K562 (cell line): Measurements from ENCODE around the gene EPHB6. TPM values are rescaled to one million over a fixed set of nuclear protein-coding genes. Genes with fewer than 3 reads are reported as not detected.

Experiments used
- ATAC-seq: fragments of 200-7000 bp; cut with Tn5 transposase; 3 replicates; pipeline ENCODE4 v1.9.1; 2020; ENCODE audit warnings: moderate library complexity
- BruUV-seq: library from RNA; stranded (reverse); fragments of 400-500 nt; replicated peaks from 2 replicates; lab custom pipeline; 2021; lab: Mats Ljungman, UMichigan
- CTCF ChIA-PET: fragments of 300-600 bp; formaldehyde crosslinking; extraction: SDS; loops from one replicate; lab custom pipeline; 2021; ENCODE audit warnings: low intra/inter-chr PET ratio; lab: Yijun Ruan, JAX
- POLR2A ChIA-PET: fragments of 300-600, 350-650 bp; sonication (Branson Sonifier 250); formaldehyde crosslinking; extraction: SDS; loops from one replicate; lab custom pipeline; 2021; ENCODE audit warnings: antibody characterized with exemption, inconsistent platforms; lab: Yijun Ruan, JAX
- DNase-seq, 4 experiments: peaks; one replicate each; pipeline versions ENCODE4 v3.0.0 to v3.0.0-alpha.2; 2011 to 2018; ENCODE audit warnings: low spot score in 3 of 4, mixed read lengths in 3 of 4; ENCODE audit errors: extremely low read depth in 1 of 4
- FAIRE-seq: peaks from 2 replicates; lab custom pipeline; 2011; peaks lifted over from hg19 to GRCh38; lab: Jason Lieb, UNC
- H2AFZ ChIP-seq: 2 replicates; pipeline ENCODE4 v1.6.0; 2011; ENCODE audit warnings: low read depth, low read length, control low read depth, inconsistent platforms
- H3K27ac ChIP-seq: fragments of 200-600 bp; 3 replicates; pipeline ENCODE4 v1.8.0; 2011; ENCODE audit warnings: low read depth, mild to moderate bottlenecking, control low read depth, inconsistent platforms, low read length, moderate library complexity, mixed read lengths; ENCODE audit errors: extremely low read depth
- H3K27me3 ChIP-seq, 2 experiments: fragments of 300-600 bp in 1 of 2; 2 replicates in 1 of 2; 3 replicates in 1 of 2; pipeline versions ENCODE4 v1.6.0 to v1.8.0; 2011; ENCODE audit warnings: inconsistent platforms in 2 of 2, low read length in 2 of 2, mild to moderate bottlenecking in 1 of 2, mixed read lengths in 1 of 2, moderate library complexity in 1 of 2; ENCODE audit not compliant: control insufficient read depth in 2 of 2, insufficient read depth in 2 of 2
- H3K36me3 ChIP-seq: fragments of 300-600 bp; 3 replicates; pipeline ENCODE4 v1.8.0; 2011; ENCODE audit warnings: mild to moderate bottlenecking, low read length, inconsistent platforms; ENCODE audit not compliant: control insufficient read depth, insufficient read depth
- H3K4me1 ChIP-seq, 2 experiments: fragments of 200-600 bp in 1 of 2; replicated peaks in 1 of 2; 2 replicates in 1 of 2; 3 replicates in 1 of 2; pipeline versions ENCODE4 v1.5.1 to v1.8.0; 2011; ENCODE audit warnings: inconsistent platforms in 2 of 2, low read length in 2 of 2, mild to moderate bottlenecking in 1 of 2, mixed read lengths in 1 of 2, moderate library complexity in 1 of 2; ENCODE audit not compliant: control insufficient read depth in 2 of 2, insufficient read depth in 2 of 2
- H3K4me2 ChIP-seq: 2 replicates; pipeline ENCODE4 v1.6.1; 2011; ENCODE audit warnings: low read length, control low read depth, inconsistent platforms, mixed read lengths; ENCODE audit not compliant: insufficient read depth
- H3K4me3 ChIP-seq: fragments of 200-600 bp; sonication (generic), shearing (Covaris generic); 2 replicates; pipeline ENCODE4 v1.5.1; 2016; ENCODE audit warnings: control low read depth, inconsistent platforms
- H3K79me2 ChIP-seq: fragments of 200-600 bp; 3 replicates; pipeline ENCODE4 v1.8.0; 2011; ENCODE audit warnings: low read length, inconsistent platforms; ENCODE audit not compliant: control insufficient read depth, insufficient read depth
- H3K9ac ChIP-seq, 2 experiments: 2 replicates each; pipeline versions ENCODE4 v1.6.0 to v1.6.1; 2011; ENCODE audit warnings: low read depth in 2 of 2, low read length in 2 of 2, control low read depth in 1 of 2, inconsistent platforms in 1 of 2, mild to moderate bottlenecking in 1 of 2, mixed read lengths in 1 of 2; ENCODE audit not compliant: insufficient read depth in 1 of 2
- H3K9me1 ChIP-seq: one replicate; pipeline ENCODE4 v1.6.0; 2011; ENCODE audit warnings: inconsistent platforms, mild to moderate bottlenecking, low read length, moderate library complexity; ENCODE audit not compliant: control insufficient read depth, insufficient read depth
- H3K9me3 ChIP-seq: replicated peaks from 2 replicates; pipeline ENCODE4 v1.5.1; 2011; ENCODE audit warnings: low read depth, low read length, inconsistent platforms; ENCODE audit not compliant: control insufficient read depth, insufficient read depth
- H4K20me1 ChIP-seq: replicated peaks from 2 replicates; pipeline ENCODE4 v1.6.1; 2011; ENCODE audit warnings: low read length, inconsistent platforms, mixed read lengths; ENCODE audit not compliant: control insufficient read depth, insufficient read depth
- ADNP ChIP-seq: fragments of 200-800 bp; sonication (Bioruptor generic); IDR thresholded peaks from 2 replicates; pipeline ENCODE4 v1.6.1; 2016; ENCODE audit warnings: missing genetic modification characterization, missing compliant biosample characterization
- BCOR ChIP-seq: fragments of 450-650 bp; IDR thresholded peaks from 2 replicates; pipeline ENCODE4 v1.6.1; 2016
- KDM1A ChIP-seq, 2 experiments: fragments of 450-650 bp; IDR thresholded peaks; 2 replicates each; pipeline ENCODE4 v1.6.1; 2016; ENCODE audit warnings: mild to moderate bottlenecking in 2 of 2
- PPARD ChIP-seq: fragments of 250-450 bp; sonication (Bioruptor Pico); IDR thresholded peaks from 2 replicates; pipeline ENCODE4 v1.8.0; 2022; ENCODE audit warnings: inconsistent platforms, mild to moderate bottlenecking, moderate library complexity
- RBM25 ChIP-seq: fragments of 200-400 bp; formaldehyde crosslinking; IDR thresholded peaks from 2 replicates; pipeline ENCODE4 v1.6.1; 2018; ENCODE audit warnings: low read length, low read depth, moderate library complexity; ENCODE audit not compliant: severe bottlenecking
- ZFP36 ChIP-seq: fragments of 150-350 bp; IDR thresholded peaks from 2 replicates; pipeline ENCODE4 v1.6.1; 2018; ENCODE audit warnings: low read length, low read depth; ENCODE audit not compliant: partially characterized antibody
- ZNF436 ChIP-seq: fragments of 250-450, 450-650 bp; sonication (Bioruptor Pico); formaldehyde crosslinking; IDR thresholded peaks from 2 replicates; pipeline ENCODE4 v1.7.0; 2020; ENCODE audit warnings: mild to moderate bottlenecking
- ZNF785 ChIP-seq: fragments of 250-450 bp; sonication (Bioruptor Pico); IDR thresholded peaks from 2 replicates; pipeline ENCODE4 v1.4.0; 2020; ENCODE audit warnings: mild to moderate bottlenecking
- ZNF79 ChIP-seq: fragments of 250-450 bp; sonication (Bioruptor Pico); IDR thresholded peaks from 2 replicates; pipeline ENCODE4 v1.4.0; 2020; ENCODE audit warnings: low read depth, mild to moderate bottlenecking, moderate library complexity
- WGBS: fragments of 100-300 bp; shearing (Covaris generic); methylation state at CpG from one replicate; pipeline ENCODE4 v1.1.6; 2016; ENCODE audit warnings: low coverage, mixed read lengths; ENCODE audit not compliant: insufficient coverage; ENCODE audit errors: missing lambda C conversion rate; 5-methylcytosine and 5-hydroxymethylcytosine counted together
- in situ Hi-C: fragments of 300-500 bp; cut with MboI; formaldehyde crosslinking; loops from 4 replicates; pipeline ENCODE4 v1.15.0; 2018; ENCODE audit warnings: inconsistent platforms, mixed read lengths
- intact Hi-C: fragments of 100-400 bp; cut with micrococcal nuclease; formaldehyde crosslinking; loops from 2 replicates; pipeline ENCODE4 v1.14.2; 2022
- polyA plus RNA-seq, 8 experiments: library from polyadenylated mRNA; depleted of rRNA in 4 of 8; stranded (reverse) in 5 of 8; unstranded in 3 of 8; fragments of >200 nt; fragmentation: Nextera tagmentation in 2 of 8; fragmentation: Illumina TruSeq in 1 of 8; extraction: Ambion mirVana in 2 of 8; extraction: Trizol in 1 of 8; gene quantifications; 2 replicates each; pipeline versions ENCODE4 v1.2.1 to v1.2.3, GENCODE V29; 2011 to 2014; ENCODE audit warnings: inconsistent platforms in 1 of 8, missing spikeins in 1 of 8
- total RNA-seq, 7 experiments: library from RNA; depleted of rRNA in 6 of 7; stranded (reverse); fragments of >200 nt in 6 of 7; fragmentation: Illumina TruSeq in 2 of 7; extraction: Trizol in 2 of 7; gene quantifications; 2 replicates each; pipeline versions ENCODE4 v1.2.1 to v1.2.3, GENCODE V29; 2011 to 2021; ENCODE audit warnings: low replicate concordance in 1 of 7
- TF ChIP-seq, protein P1 (sequence below): IDR thresholded peaks from 3 replicates; pipeline ENCODE4 v1.6.1; 2011; ENCODE audit warnings: borderline replicate concordance, mild to moderate bottlenecking, moderate library complexity; ENCODE audit not compliant: insufficient read length; ENCODE audit errors: extremely low read depth

EPHB6 gene
- total and polyA plus RNA-seq, 9 of the 15 experiments (the other 6 are each of a cell fraction or from before 2014, with no cell fraction given) = 1.4 to 123 (median 7.6) TPM

- Histone ChIP-seq H3K27me3 (peaks cover 3 to 62% of the 10 kb centered on the region in 2 experiments; a peak in 4 of 5 replicates), H3K9ac (no peak overlapping the region), H2AFZ (no peak overlapping the region), H3K9me1 (no peaks in the 10 kb centered on the region), H3K4me3 (no peak overlapping the region), H3K79me2 (no peaks in the 10 kb centered on the region), H3K4me1 (peaks cover 0 to 28% of the 10 kb centered on the region in 2 experiments; a peak in 1 of 5 replicates), H3K9me3 (no peaks in the 10 kb centered on the region), H3K27ac (no peak overlapping the region), H4K20me1 (peaks cover 4% of the 10 kb centered on the region; the same call in 1 of the 2 replicates), H3K36me3 (no peaks in the 10 kb centered on the region), H3K4me2 (no peak overlapping the region)
- TF ChIP-seq BCOR (peak; percentile 56), ZNF79 (CRISPR knock-in tag) (no peak)
- ChIA-PET CTCF (no interaction called here), POLR2A (interaction anchor here (0.8 to 1.3 kb wide), 2 partner anchors 18 to 131 kb away, joined by 3 read pairs; no protein-coding TSS in a partner anchor)
- BruUV-seq = no TSS peak
- 6% methylated on average over 2 of the region's 2 CpGs for WGBS
- intact Hi-C loops (no loop called here), in situ Hi-C loops (no loop called here)
- ATAC-seq = no peak
- FAIRE-seq = peak; percentile 64
- DNase-seq = no peak
Observed at GRCh38 chr7:142869434-142869833, 14.6 kb downstream of the EPHB6 start.

DNA sequence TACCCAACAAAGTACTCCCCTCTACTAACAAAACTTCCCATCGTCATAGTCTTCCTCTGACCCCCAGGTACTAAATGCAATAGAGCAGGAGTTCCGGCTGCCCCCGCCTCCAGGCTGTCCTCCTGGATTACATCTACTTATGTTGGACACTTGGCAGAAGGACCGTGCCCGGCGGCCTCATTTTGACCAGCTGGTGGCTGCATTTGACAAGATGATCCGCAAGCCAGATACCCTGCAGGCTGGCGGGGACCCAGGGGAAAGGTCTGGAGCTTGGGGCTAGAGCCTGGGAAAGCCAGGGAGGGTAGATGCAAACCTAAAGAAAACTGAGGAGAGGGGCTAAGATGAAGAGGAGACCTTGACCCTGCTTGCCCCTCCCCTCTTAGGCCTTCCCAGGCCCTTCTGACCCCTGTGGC lies 15.3 kb downstream of the EPHB6 start:
- H3K27ac ChIP-seq = no peak overlapping the region
- in situ Hi-C loops = no loop called here

More for the DNA sequence above, 15.3 kb downstream of the EPHB6 start:
- ATAC-seq (no peak), FAIRE-seq (no peak)
- H3K9me3 ChIP-seq = no peaks in the 10 kb centered on the region
- ChIA-PET CTCF (no interaction called here), POLR2A (interaction anchor here (1.5 kb wide), 1 partner anchor 147 kb away, joined by 3 read pairs; no protein-coding TSS in a partner anchor)
- 41% methylated on average over 8 of the region's 8 CpGs for WGBS
- 0 out of 2 replicates have a peak, but pooled peaks cover 4% of the 10 kb centered on the region for H4K20me1 ChIP-seq
- no peak overlapping the region for H3K4me2 ChIP-seq
- no peaks in the 10 kb centered on the region for H3K79me2 ChIP-seq
- BruUV-seq = no TSS peak
- no peak overlapping the region for H3K9ac ChIP-seq
- H3K27me3 ChIP-seq = peaks cover 2 to 62% of the 10 kb centered on the region in 2 experiments; a peak in 4 of 5 replicates
- peaks cover 0 to 26% of the 10 kb centered on the region in 2 experiments; a peak in 1 of 5 replicates for H3K4me1 ChIP-seq
- H2AFZ ChIP-seq = no peak overlapping the region
- TF ChIP-seq ZNF436 (CRISPR knock-in tag) = peak; percentile 80
- no peak for TF ChIP-seq ZNF785 (CRISPR knock-in tag)
- peak; percentile 93 for TF ChIP-seq RBM25
- no peak for TF ChIP-seq PPARD
- TF ChIP-seq ZFP36 = peak; percentile 99
- peak; percentile 38 to 51; a peak in 3 of 4 replicates for TF ChIP-seq KDM1A (IDR thresholded peaks at IDR 0.05)
- 0 out of 2 replicates have a peak, but pooled peaks have one; percentile 5 for TF ChIP-seq ADNP (tag)
- TF ChIP-seq BCOR = peak; percentile 77
- TF ChIP-seq, protein P1, sequence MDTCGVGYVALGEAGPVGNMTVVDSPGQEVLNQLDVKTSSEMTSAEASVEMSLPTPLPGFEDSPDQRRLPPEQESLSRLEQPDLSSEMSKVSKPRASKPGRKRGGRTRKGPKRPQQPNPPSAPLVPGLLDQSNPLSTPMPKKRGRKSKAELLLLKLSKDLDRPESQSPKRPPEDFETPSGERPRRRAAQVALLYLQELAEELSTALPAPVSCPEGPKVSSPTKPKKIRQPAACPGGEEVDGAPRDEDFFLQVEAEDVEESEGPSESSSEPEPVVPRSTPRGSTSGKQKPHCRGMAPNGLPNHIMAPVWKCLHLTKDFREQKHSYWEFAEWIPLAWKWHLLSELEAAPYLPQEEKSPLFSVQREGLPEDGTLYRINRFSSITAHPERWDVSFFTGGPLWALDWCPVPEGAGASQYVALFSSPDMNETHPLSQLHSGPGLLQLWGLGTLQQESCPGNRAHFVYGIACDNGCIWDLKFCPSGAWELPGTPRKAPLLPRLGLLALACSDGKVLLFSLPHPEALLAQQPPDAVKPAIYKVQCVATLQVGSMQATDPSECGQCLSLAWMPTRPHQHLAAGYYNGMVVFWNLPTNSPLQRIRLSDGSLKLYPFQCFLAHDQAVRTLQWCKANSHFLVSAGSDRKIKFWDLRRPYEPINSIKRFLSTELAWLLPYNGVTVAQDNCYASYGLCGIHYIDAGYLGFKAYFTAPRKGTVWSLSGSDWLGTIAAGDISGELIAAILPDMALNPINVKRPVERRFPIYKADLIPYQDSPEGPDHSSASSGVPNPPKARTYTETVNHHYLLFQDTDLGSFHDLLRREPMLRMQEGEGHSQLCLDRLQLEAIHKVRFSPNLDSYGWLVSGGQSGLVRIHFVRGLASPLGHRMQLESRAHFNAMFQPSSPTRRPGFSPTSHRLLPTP = peak; percentile 72
- TF ChIP-seq, all 486 proteins: peak for 7
- H3K9me1 ChIP-seq = no peaks in the 10 kb centered on the region
- H3K4me3 ChIP-seq = no peak overlapping the region
- H3K36me3 ChIP-seq = no peaks in the 10 kb centered on the region
- no peak for DNase-seq
- intact Hi-C loops = no loop called here
